Hepatocyte (in vitro differentiated cells): ENCODE results near the gene MED13L. TPM values are rescaled to one million over a fixed set of nuclear protein-coding genes. Genes with fewer than 3 reads are reported as not detected.
"Not testable (repeated sequence)": the region's sequence is repeated elsewhere in the genome, so short reads cannot be mapped to it uniquely, and the experiment has no call there.

Source experiments
- DNase-seq: peaks from one replicate; pipeline ENCODE4 v3.0.0-alpha.2; 2016; ENCODE audit warnings: low spot score
- H2AFZ ChIP-seq: fragments of 200-600 bp; sonication (generic); 2 replicates; pipeline ENCODE4 v1.6.0; 2016; ENCODE audit warnings: antibody characterized with exemption, mild to moderate bottlenecking
- H3K27ac ChIP-seq: fragments of 200-600 bp; sonication (generic); 2 replicates; pipeline ENCODE4 v1.5.1; 2016; ENCODE audit warnings: mild to moderate bottlenecking
- H3K27me3 ChIP-seq: fragments of 200-600 bp; sonication (generic); 2 replicates; pipeline ENCODE4 v1.6.1; 2016
- H3K36me3 ChIP-seq: fragments of 200-600 bp; sonication (generic); replicated peaks from 2 replicates; pipeline ENCODE4 v1.5.1; 2016; ENCODE audit warnings: low read depth; ENCODE audit not compliant: insufficient read depth
- H3K4me1 ChIP-seq: fragments of 200-600 bp; sonication (generic); 2 replicates; pipeline ENCODE4 v1.5.1; 2016; ENCODE audit warnings: mild to moderate bottlenecking, moderate library complexity; ENCODE audit not compliant: insufficient read depth
- H3K4me2 ChIP-seq: fragments of 200-600 bp; sonication (generic); 2 replicates; pipeline ENCODE4 v1.6.0; 2016
- H3K4me3 ChIP-seq: fragments of 200-600 bp; sonication (generic); 2 replicates; pipeline ENCODE4 v1.5.1; 2016; ENCODE audit warnings: mild to moderate bottlenecking
- H3K79me2 ChIP-seq: fragments of 200-600 bp; sonication (generic); 2 replicates; pipeline ENCODE4 v1.6.0; 2017; ENCODE audit warnings: mild to moderate bottlenecking
- H3K9me2 ChIP-seq: fragments of 200-600 bp; sonication (generic); replicated peaks from 2 replicates; pipeline ENCODE4 v1.6.0; 2017; ENCODE audit warnings: mild to moderate bottlenecking; ENCODE audit not compliant: insufficient read depth
- H3K9me3 ChIP-seq: fragments of 200-600 bp; sonication (generic); 2 replicates; pipeline ENCODE4 v1.5.1; 2016; ENCODE audit warnings: low read depth, mild to moderate bottlenecking
- H4K20me1 ChIP-seq: fragments of 200-600 bp; sonication (generic); 2 replicates; pipeline ENCODE4 v1.6.0; 2016; ENCODE audit warnings: mild to moderate bottlenecking; ENCODE audit not compliant: insufficient read depth, poor library complexity, severe bottlenecking
- EZH2 ChIP-seq: fragments of 200-600 bp; sonication (generic); IDR thresholded peaks from 2 replicates; pipeline ENCODE4 v1.6.1; 2016; ENCODE audit warnings: antibody characterized with exemption, mild to moderate bottlenecking, borderline replicate concordance
- EZH2phosphoT487 ChIP-seq: fragments of 200-600 bp; sonication (generic); IDR thresholded peaks from one replicate; pipeline ENCODE4 v1.6.1; 2018; ENCODE audit warnings: antibody characterized with exemption, mild to moderate bottlenecking, low read depth, moderate library complexity; ENCODE audit not compliant: unreplicated experiment, severe bottlenecking
- WGBS: methylation state at CpG from one replicate; pipeline ENCODE4 v1.1.6; 2016; ENCODE audit warnings: low lambda C conversion rate; ENCODE audit errors: missing lambda C conversion rate; 5-methylcytosine and 5-hydroxymethylcytosine counted together
- polyA plus RNA-seq: library from polyadenylated mRNA; unstranded; fragments of >200 nt; fragmentation: Nextera tagmentation; extraction: Ambion mirVana; gene quantifications from 2 replicates; pipeline ENCODE4 v1.2.1, GENCODE V29; 2016
- total RNA-seq: library from RNA; depleted of rRNA; stranded (reverse); fragments of >200 nt; gene quantifications from 2 replicates; pipeline ENCODE4 v1.2.3, GENCODE V29; 2014
- TF ChIP-seq, protein P1 (sequence below): fragments of 200-600 bp; sonication (generic); IDR thresholded peaks from 2 replicates; pipeline ENCODE4 v1.5.1; 2016; ENCODE audit warnings: antibody characterized with exemption, mild to moderate bottlenecking; ENCODE audit not compliant: poor library complexity

The MED13L gene
- total and polyA plus RNA-seq, 2 experiments from 2014 or later, result 23.7 to 135 TPM

DNA sequence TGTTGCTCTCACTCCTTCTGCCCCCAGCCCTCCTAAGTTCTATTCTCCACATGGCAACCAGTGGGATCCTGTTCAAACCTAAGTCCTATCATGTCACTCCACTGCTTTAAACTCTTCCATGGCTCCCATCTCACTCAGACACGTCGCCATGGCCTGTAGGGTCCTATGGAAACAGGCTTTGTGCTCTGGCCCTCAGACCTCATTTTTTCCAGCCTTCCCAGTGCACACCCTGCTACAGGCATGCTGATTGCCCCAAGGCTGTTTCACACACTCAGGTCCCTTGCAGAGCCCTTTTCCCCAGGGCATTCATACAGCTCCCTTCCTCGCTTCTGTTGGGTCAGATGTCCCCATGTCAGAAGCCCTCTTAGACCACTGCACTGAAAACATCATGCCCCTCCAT lies 11.2 kb upstream of the MED13L start:
- H3K36me3 ChIP-seq, result no peaks in the 10 kb centered on the region
- H3K9me2 ChIP-seq, result no peaks in the 10 kb centered on the region
- no peaks in the 10 kb centered on the region for H3K4me1 ChIP-seq
- WGBS, result 98% methylated on average over 3 of the region's 3 CpGs
- no peak overlapping the region for H3K4me3 ChIP-seq
- no peaks in the 10 kb centered on the region for H3K9me3 ChIP-seq
- no peak for TF ChIP-seq EZH2phosphoT487
- no peak for TF ChIP-seq EZH2
- TF ChIP-seq, protein P1, sequence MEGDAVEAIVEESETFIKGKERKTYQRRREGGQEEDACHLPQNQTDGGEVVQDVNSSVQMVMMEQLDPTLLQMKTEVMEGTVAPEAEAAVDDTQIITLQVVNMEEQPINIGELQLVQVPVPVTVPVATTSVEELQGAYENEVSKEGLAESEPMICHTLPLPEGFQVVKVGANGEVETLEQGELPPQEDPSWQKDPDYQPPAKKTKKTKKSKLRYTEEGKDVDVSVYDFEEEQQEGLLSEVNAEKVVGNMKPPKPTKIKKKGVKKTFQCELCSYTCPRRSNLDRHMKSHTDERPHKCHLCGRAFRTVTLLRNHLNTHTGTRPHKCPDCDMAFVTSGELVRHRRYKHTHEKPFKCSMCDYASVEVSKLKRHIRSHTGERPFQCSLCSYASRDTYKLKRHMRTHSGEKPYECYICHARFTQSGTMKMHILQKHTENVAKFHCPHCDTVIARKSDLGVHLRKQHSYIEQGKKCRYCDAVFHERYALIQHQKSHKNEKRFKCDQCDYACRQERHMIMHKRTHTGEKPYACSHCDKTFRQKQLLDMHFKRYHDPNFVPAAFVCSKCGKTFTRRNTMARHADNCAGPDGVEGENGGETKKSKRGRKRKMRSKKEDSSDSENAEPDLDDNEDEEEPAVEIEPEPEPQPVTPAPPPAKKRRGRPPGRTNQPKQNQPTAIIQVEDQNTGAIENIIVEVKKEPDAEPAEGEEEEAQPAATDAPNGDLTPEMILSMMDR, result no peak
- no peak overlapping the region for H3K27ac ChIP-seq
- H2AFZ ChIP-seq, result no peak overlapping the region
- no peaks in the 10 kb centered on the region for H3K79me2 ChIP-seq
- H4K20me1 ChIP-seq, result no peaks in the 10 kb centered on the region
- no peaks in the 10 kb centered on the region for H3K27me3 ChIP-seq
- no peak overlapping the region for H3K4me2 ChIP-seq
- no peak for DNase-seq

DNA sequence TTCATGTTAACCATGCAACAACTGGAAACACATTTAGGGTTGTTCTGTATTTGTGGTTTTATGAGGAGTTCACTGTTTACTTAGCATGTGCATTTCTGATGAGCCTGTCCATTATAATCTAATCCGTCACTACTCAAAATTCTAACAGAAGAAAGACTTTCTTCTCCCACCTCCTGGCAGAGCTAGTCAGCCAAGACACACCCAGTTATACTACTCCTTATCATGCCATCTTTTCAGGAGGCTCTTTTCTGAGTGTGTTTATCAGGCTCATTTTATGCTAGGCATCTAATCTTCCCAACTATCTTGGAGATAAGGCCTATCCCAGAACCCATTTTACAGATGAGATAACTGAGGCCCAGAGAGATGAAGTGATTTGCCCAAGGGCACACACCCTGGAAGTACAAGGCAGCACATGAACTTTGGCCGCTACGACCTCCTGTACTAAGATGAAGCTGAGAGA lies 10.4 kb upstream of the MED13L start:
- H3K4me2 ChIP-seq, result no peak overlapping the region
- H3K27me3 ChIP-seq, result no peaks in the 10 kb centered on the region
- no peaks in the 10 kb centered on the region for H3K79me2 ChIP-seq
- no peaks in the 10 kb centered on the region for H3K9me2 ChIP-seq
- TF ChIP-seq EZH2phosphoT487, result no peak
- TF ChIP-seq, protein P1, result no peak
- TF ChIP-seq EZH2, result no peak
- no peaks in the 10 kb centered on the region for H3K36me3 ChIP-seq
- no peaks in the 10 kb centered on the region for H3K9me3 ChIP-seq
- no peak overlapping the region for H3K4me3 ChIP-seq
- WGBS, result 73% methylated on average over 3 of the region's 3 CpGs
- no peak overlapping the region for H3K27ac ChIP-seq
- no peak for DNase-seq
- no peaks in the 10 kb centered on the region for H4K20me1 ChIP-seq
- no peaks in the 10 kb centered on the region for H3K4me1 ChIP-seq
- H2AFZ ChIP-seq, result no peak overlapping the region

DNA sequence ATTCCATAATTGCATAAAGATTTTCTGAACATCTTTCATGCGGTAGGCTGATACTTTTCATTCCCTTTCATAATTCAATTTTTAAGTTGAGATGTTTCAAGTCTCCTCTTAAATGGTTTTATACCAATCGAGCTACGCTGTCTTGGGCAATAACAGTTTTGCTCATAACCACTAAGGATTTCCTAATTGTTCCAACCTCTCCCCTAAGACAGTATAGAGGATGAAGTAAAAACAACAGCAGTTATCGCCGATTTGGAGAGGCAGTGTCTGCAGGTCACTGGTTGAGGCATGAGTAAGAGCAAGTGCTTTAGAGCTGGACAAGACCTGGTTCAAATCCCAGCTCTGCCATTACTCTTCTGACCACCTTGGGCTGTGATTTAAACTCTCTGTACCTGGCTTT lies 6.9 kb upstream of the MED13L start:
- no peak overlapping the region for H3K27ac ChIP-seq
- no peaks in the 10 kb centered on the region for H4K20me1 ChIP-seq
- TF ChIP-seq EZH2phosphoT487 (no peak), EZH2 (no peak)
- TF ChIP-seq, protein P1, result no peak
- no peaks in the 10 kb centered on the region for H3K4me1 ChIP-seq
- no peak overlapping the region for H3K4me2 ChIP-seq
- H3K79me2 ChIP-seq, result no peaks in the 10 kb centered on the region
- no peak overlapping the region for H2AFZ ChIP-seq
- H3K9me2 ChIP-seq, result no peaks in the 10 kb centered on the region
- H3K27me3 ChIP-seq, result no peaks in the 10 kb centered on the region
- H3K9me3 ChIP-seq, result no peaks in the 10 kb centered on the region
- no peaks in the 10 kb centered on the region for H3K36me3 ChIP-seq
- 95% methylated on average over 5 of the region's 5 CpGs for WGBS
- no peak overlapping the region for H3K4me3 ChIP-seq
- DNase-seq, result no peak

DNA sequence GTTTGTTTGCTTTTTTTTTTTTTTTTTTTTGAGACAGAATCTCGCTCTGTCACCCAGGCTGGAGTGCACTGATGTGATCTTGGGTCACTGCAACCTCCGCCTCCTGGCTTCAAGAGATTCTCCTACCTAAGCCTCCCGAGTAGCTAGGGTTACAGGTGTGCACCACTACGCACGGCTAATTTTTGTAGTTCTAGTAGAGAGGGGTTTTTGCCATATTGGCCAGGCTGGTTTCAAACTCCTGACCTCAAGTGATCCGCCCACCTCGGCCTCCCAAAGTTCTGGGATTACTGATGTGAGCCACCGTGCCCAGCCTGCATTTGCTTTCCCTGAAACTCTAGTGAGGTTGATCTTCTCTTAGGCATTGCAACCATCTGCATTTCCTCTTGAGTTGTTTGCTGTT lies 6.4 kb upstream of the MED13L start:
- H3K27ac ChIP-seq, H3K4me1 ChIP-seq, H3K4me2 ChIP-seq, H3K79me2 ChIP-seq, DNase-seq, H3K27me3 ChIP-seq, H3K9me2 ChIP-seq, H2AFZ ChIP-seq, H3K9me3 ChIP-seq, H3K4me3 ChIP-seq, H3K36me3 ChIP-seq, H4K20me1 ChIP-seq: not testable (repeated sequence)
- 96% methylated on average over 7 of the region's 8 CpGs for WGBS
